Ascending aorta (tissue), 2 donors: ENCODE data around the gene NSUN3. TPM values are rescaled to one million over a fixed set of nuclear protein-coding genes. Genes with fewer than 3 reads are reported as not detected.
"Not testable (repeated sequence)": the region's sequence is repeated elsewhere in the genome, so short reads cannot be mapped to it uniquely, and the experiment has no call there.

ENCODE experiments used
- DNase-seq, 2 donors: peaks; one replicate each; pipeline ENCODE4 v3.0.0-alpha.2; 2019; ENCODE audit warnings: low spot score in 2 of 2
- H3K27ac ChIP-seq, 2 donors: fragments of 200-600 bp; sonication (generic); one replicate each; pipeline ENCODE4 v1.5.1; 2016 to 2017; ENCODE audit warnings: mild to moderate bottlenecking in 1 of 2
- H3K27me3 ChIP-seq: fragments of 200-600 bp; sonication (generic); one replicate; pipeline ENCODE4 v1.5.1; 2017
- H3K36me3 ChIP-seq, 2 donors: fragments of 200-600 bp; sonication (generic); one replicate each; pipeline ENCODE4 v1.5.1; 2016
- H3K4me1 ChIP-seq, 2 donors: fragments of 200-600 bp; sonication (generic); one replicate each; pipeline ENCODE4 v1.5.1; 2016 to 2017; ENCODE audit warnings: mild to moderate bottlenecking in 1 of 2
- H3K4me3 ChIP-seq, 2 donors: fragments of 200-600 bp; sonication (generic); one replicate each; pipeline ENCODE4 v1.5.1; 2016 to 2017; ENCODE audit warnings: mild to moderate bottlenecking in 1 of 2
- H3K9me3 ChIP-seq, 2 donors: fragments of 200-600 bp; sonication (generic); one replicate each; pipeline ENCODE4 v1.5.1; 2016
- intact Hi-C: fragments of 100-400 bp; cut with DNase I; formaldehyde crosslinking; loops from one replicate; pipeline ENCODE4 v1.15.1; 2023
- total RNA-seq: library from RNA; depleted of rRNA; stranded (reverse); fragments of >200 nt; gene quantifications from one replicate; pipeline ENCODE4 v1.1.0, GENCODE V29; 2016
- TF ChIP-seq, protein P1 (sequence below), 3 experiments: fragments of 200-600 bp in 2 of 3; fragments of 450-650 bp in 1 of 3; sonication (generic) in 2 of 3; IDR thresholded peaks; one replicate each; pipeline ENCODE4 v1.5.1; 2016 to 2019; ENCODE audit warnings: antibody characterized with exemption in 3 of 3, mild to moderate bottlenecking in 1 of 3, moderate library complexity in 1 of 3

NSUN3 gene
- total RNA-seq, 1 donor from 2014 or later: 17.1 TPM

DNA sequence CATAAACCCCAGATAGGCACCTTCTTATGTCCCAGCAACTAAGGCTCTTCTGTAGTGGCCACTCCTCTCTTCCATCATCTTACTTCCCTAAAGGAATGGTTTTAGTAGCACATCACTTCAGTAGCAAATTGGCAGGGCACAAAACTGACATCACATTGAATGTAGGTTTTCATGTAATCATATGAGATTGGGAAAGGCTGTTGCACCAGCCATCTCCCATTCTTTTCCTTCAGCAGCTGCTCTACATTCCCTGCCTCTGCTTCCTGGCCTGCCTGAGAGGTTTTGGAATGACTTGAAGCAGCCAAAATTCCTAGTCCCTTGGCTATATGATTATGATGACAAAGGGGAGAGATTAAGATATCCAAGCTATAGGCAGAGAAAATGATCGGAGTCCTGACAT, 36.5 kb downstream of the NSUN3 start:
- H3K36me3 ChIP-seq: peaks cover 15 to 43% of the 10 kb centered on the region in 2 donors
- H3K27me3 ChIP-seq: no peaks in the 10 kb centered on the region
- no peak for DNase-seq
- TF ChIP-seq, protein P1, sequence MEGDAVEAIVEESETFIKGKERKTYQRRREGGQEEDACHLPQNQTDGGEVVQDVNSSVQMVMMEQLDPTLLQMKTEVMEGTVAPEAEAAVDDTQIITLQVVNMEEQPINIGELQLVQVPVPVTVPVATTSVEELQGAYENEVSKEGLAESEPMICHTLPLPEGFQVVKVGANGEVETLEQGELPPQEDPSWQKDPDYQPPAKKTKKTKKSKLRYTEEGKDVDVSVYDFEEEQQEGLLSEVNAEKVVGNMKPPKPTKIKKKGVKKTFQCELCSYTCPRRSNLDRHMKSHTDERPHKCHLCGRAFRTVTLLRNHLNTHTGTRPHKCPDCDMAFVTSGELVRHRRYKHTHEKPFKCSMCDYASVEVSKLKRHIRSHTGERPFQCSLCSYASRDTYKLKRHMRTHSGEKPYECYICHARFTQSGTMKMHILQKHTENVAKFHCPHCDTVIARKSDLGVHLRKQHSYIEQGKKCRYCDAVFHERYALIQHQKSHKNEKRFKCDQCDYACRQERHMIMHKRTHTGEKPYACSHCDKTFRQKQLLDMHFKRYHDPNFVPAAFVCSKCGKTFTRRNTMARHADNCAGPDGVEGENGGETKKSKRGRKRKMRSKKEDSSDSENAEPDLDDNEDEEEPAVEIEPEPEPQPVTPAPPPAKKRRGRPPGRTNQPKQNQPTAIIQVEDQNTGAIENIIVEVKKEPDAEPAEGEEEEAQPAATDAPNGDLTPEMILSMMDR (IDR thresholded peaks at IDR 0.05): no peak
- no peak overlapping the region for H3K27ac ChIP-seq
- H3K4me3 ChIP-seq: no peak overlapping the region
- intact Hi-C loops: no loop called here
- no peaks in the 10 kb centered on the region for H3K9me3 ChIP-seq
- no peaks in the 10 kb centered on the region for H3K4me1 ChIP-seq

DNA sequence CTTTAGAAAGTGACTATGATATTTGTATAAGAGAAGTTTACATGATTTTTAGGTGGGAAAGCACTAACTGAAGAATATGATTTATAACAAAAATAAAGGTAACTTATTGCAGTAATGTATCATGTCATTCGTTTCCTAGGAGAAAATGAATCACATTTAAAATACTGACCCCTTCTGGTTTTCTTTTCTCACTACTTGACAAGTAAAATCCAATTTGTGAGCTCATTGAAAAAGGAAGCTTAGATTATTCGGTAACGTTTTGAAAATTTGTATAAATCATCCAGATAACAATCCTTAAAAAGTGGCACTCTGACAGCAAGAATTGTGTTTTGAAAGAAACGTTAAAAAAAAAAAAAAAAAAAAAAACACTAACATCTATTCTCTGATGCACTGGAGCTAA, 39.0 kb downstream of the NSUN3 start:
- H3K4me1 ChIP-seq: no peaks in the 10 kb centered on the region
- TF ChIP-seq, protein P1 (IDR thresholded peaks at IDR 0.05): no peak
- no peaks in the 10 kb centered on the region for H3K9me3 ChIP-seq
- peaks cover 3 to 23% of the 10 kb centered on the region in 2 donors for H3K36me3 ChIP-seq
- H3K4me3 ChIP-seq: no peak overlapping the region
- intact Hi-C loops: no loop called here
- DNase-seq: no peak
- H3K27ac ChIP-seq: no peak overlapping the region
- H3K27me3 ChIP-seq: no peaks in the 10 kb centered on the region

- H3K4me1 ChIP-seq: no peaks in the 10 kb centered on the region
- no peak overlapping the region for H3K27ac ChIP-seq
- intact Hi-C loops: no loop called here
- DNase-seq: no peak
- peaks cover 0 to 8% of the 10 kb centered on the region in 2 donors for H3K36me3 ChIP-seq
- TF ChIP-seq, protein P1 (IDR thresholded peaks at IDR 0.05): no peak
- no peaks in the 10 kb centered on the region for H3K27me3 ChIP-seq
- H3K9me3 ChIP-seq: no peaks in the 10 kb centered on the region
- no peak overlapping the region for H3K4me3 ChIP-seq
Measured at GRCh38 chr3:94106268-94106667, 43.4 kb downstream of the NSUN3 start.

GRCh38 chr3:94110232-94110631, 47.4 kb downstream of the NSUN3 start:
- intact Hi-C loops, DNase-seq, H3K27me3 ChIP-seq, H3K4me1 ChIP-seq, H3K36me3 ChIP-seq, H3K27ac ChIP-seq, H3K4me3 ChIP-seq, H3K9me3 ChIP-seq: not testable (repeated sequence)

DNA sequence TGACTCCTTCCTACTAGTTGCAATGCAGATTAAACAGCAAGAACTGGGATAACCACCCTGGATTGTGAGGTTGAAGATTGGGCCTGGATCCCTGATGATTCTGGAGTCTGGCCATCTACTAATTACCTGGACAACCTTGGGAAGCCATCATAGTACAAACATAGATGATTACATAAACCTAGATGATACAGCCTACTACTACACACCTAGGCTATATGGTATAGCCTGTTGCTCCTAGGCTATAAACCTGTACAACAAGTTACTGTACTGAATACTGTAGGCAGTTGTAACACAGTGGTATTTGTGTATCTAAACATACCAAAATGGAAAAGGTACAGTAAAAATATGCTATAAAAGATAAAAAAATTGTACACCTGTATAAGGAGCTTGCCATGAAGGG, 48.0 kb downstream of the NSUN3 start:
- no peak overlapping the region for H3K27ac ChIP-seq
- DNase-seq: no peak
- intact Hi-C loops: no loop called here
- H3K4me1 ChIP-seq: no peaks in the 10 kb centered on the region
- no peaks in the 10 kb centered on the region for H3K27me3 ChIP-seq
- H3K4me3 ChIP-seq: no peak overlapping the region
- TF ChIP-seq, protein P1 (IDR thresholded peaks at IDR 0.05): no peak
- no peaks in the 10 kb centered on the region for H3K9me3 ChIP-seq
- peaks cover 7% of the 10 kb centered on the region in 2 donors for H3K36me3 ChIP-seq

GRCh38 chr3:94114666-94115065, 51.8 kb downstream of the NSUN3 start:
- DNase-seq: no peak
- H3K4me1 ChIP-seq: no peaks in the 10 kb centered on the region
- no peaks in the 10 kb centered on the region for H3K27me3 ChIP-seq
- intact Hi-C loops: no loop called here
- no peak overlapping the region for H3K4me3 ChIP-seq
- peaks cover 3 to 7% of the 10 kb centered on the region in 2 donors for H3K36me3 ChIP-seq
- no peaks in the 10 kb centered on the region for H3K9me3 ChIP-seq
- H3K27ac ChIP-seq: no peak overlapping the region
- TF ChIP-seq, protein P1 (IDR thresholded peaks at IDR 0.05): no peak
